Suppressor macrophage (primary cell): Measurements from ENCODE around the gene DNER.

Experiments
- DNase-seq, 4 experiments: peaks; one replicate each; pipeline ENCODE4 v3.0.0-alpha.2; 2020 to 2022

DNER gene

DNA sequence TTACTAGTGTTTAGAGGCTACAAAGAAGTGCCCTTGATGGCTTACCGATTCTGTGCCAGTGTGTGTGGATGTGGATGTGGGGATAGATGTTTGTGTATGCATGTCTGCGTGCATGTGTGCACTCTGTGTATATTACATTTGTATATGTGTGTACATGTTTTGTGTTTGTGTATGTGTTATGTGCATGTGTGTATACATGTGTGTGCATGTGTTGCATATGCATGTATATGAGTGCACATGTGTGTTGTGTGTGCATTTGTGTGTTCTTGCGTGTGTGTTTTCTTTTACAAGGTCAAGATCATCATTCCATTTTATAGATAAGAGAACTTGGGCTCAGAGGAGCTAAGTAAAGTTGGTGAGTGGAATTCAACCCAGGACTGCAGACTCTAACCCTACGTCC lies 226.1 kb downstream of the DNER start:
- no peak for DNase-seq

- DNase-seq, result no peak
These were observed 227.7 kb downstream of the DNER start for GRCh38 chr2:229486673-229487072.

- DNase-seq, result no peak
These were observed 228.5 kb downstream of the DNER start for GRCh38 chr2:229485857-229486256.

DNA sequence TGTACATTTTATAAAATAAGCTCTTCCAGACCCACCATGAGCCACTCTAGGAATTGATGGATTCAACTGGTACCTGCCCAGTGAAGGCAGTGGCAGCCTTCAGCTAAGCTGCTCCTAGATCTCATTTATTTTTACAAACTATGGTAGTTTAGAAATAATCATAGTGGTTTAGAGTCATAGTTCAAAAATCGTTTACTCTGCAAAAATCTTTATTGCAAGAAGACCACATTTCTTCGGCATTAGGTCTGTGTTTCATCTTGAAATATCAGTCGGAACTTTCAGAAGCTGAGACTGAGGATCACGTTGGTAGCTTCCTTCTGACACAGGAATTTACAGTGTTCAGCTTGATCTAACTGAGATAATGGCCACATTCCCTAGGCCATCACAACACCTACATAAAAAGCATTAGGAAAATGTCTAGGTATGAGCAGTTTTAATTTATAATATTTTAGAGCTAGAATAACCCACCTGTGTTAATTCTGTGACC lies 237.0 kb downstream of the DNER start:
- no peak for DNase-seq

GRCh38 chr2:229475778-229476177 lies 238.6 kb downstream of the DNER start:
- no peak for DNase-seq

DNA sequence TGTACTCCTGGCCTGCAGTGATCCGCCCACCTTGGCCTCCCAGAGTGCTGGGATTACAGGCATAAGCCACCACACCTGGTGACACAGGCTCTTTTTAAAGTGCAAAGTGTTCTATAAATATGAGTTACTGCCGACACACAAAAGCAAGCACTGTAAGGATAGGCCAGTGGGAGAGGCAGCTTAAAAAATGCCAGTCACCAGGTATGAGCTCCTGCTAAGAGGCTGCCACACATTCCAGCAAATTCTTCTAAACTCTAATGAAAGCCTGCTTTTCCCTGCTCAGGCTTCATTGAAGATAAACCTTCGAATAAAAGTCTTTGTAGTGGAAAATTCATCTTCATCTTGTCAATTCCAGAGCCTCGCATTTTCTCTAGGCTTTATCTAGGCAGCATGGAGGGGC lies 240.2 kb downstream of the DNER start:
- no peak for DNase-seq

GRCh38 chr2:229470781-229471180 lies 243.6 kb downstream of the DNER start:
- no peak for DNase-seq

- no peak for DNase-seq
These were observed 246.6 kb downstream of the DNER start for GRCh38 chr2:229467783-229468182.

DNA sequence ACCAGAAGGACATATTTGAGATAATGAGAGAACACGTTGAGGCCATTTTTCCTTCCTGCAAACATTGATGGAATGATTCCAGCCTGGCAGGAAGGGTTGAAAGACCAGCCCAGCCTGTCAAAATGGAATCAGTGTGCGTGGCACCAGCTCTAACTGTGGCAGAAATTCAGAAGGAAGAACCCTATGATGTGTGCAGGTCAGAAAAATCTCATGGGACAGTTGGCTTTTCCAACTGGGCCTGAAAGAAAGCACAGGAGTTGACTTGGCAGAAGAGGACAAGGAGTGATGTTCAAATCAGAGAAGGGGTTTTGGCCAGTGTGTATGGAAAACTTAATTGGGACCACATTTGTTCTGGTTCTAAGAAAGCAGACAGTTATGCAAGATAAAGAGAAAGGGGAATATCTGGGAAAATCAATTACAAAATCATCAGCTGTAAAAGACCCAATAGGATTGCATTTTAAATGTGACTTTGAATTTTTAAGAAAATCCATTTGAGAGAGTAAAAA lies 250.5 kb downstream of the DNER start:
- no peak for DNase-seq

GRCh38 chr2:229462112-229462511 lies 252.2 kb downstream of the DNER start:
- no peak for DNase-seq

DNA sequence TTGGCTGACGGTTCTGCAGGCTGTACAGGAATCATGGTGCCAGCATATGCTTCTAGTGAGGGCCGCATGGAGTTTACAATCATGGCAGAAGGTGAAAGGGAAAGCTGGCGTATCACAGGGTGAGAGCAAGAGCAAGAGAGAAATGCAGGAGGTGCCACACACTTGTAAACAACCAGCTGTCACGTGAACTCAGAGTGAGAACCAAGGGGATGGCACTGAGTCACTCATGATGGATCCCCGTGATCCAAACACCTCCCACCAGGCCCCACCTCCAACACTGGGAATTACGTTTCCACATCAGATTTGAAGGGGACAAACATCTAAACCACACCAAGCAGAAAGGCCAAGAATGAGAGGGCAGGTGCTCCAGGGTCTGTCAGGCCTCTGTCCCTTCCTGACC lies 258.3 kb downstream of the DNER start:
- no peak for DNase-seq

GRCh38 chr2:229454934-229455631 lies 259.3 kb downstream of the DNER start:
- no peak for DNase-seq

DNA sequence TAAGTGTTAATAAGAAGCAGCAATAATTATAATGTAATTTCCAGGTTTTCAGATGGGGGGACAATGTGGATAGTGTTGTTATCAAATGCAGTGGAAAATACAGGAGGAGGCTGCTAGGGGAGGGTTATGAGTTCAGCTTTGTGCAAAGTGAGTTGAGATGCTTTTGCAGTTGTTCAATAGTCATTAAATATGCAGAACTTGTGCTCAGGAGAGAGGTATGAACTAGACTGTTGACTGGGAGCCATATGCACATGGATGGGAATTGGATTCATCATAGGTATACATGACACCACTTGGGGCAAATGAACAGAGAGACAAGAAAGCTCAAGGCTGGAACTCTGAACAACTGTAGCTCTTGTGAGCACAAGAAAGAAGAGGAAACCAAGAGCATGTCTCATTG lies 261.1 kb downstream of the DNER start:
- no peak for DNase-seq

GRCh38 chr2:229451852-229452251 lies 262.5 kb downstream of the DNER start:
- DNase-seq, result no peak

DNA sequence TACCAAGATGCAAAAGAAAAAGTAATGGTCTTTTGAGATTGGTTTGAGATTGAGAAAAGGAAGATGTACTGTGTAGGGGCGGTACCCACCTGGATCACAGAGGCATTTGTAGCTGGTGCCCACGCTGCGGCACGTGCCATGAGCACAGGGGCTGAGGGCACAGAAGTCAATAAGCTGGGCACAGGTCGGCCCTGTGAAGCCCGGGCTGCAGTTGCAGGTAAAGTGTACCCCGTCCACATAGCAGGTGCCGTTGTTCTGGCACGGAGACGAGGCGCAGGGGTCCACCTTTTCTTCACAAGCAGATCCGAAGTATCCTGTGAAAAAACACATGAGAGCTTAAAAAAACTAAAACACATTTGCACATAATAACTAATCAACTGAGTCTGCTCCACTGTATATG lies 267.1 kb downstream of the DNER start:
- no peak for DNase-seq

GRCh38 chr2:229446350-229446749 lies 268.0 kb downstream of the DNER start:
- DNase-seq, result no peak

GRCh38 chr2:229445501-229446211 lies 268.7 kb downstream of the DNER start:
- DNase-seq, result peak; percentile 21 to 40 (median 28)

DNA sequence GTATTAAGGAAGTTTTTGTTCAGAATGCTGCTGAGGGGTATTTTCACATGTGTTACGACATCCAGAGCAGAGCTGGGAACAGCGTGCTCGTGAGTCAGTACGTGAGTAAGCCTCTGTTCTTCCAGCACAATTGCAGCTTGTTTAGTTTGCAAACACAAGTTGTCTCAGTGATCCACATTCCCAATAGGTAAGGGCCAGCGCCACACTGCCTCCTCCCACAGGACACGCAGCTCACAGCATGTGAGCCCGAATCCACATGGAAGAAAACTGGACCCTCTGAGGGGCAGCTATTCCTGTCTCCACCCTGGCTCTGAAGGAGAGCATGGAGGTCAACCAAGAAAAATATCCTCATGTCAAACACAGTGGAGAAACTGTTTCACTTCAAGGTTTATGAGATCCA lies 269.3 kb downstream of the DNER start:
- DNase-seq, result peak; percentile 67 to 86 (median 82)

- DNase-seq, result no peak
These were observed 270.6 kb downstream of the DNER start for GRCh38 chr2:229443546-229444268.

DNA sequence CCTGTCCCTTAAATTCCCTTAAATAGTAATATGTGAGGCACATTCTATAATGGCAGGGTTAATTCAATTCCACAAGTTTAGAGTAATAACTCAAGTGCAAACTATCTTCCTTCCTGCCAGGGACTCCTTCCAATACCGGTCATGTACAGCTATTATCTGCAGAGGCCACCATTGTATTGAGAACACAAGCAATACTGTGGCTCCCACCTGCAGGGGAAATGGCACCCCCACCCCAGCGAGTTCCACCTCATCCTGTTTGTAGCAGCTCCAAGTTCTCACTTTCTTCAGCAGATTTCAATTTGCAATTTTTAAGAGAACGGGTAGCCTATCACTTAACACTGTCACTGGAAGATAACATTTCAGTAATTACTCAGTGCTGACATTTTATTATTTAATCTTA lies 271.2 kb downstream of the DNER start:
- DNase-seq, result no peak

GRCh38 chr2:229438430-229439159 lies 275.8 kb downstream of the DNER start:
- DNase-seq, result no peak

- no peak for DNase-seq
These were observed 276.9 kb downstream of the DNER start for GRCh38 chr2:229437467-229437866.

DNA sequence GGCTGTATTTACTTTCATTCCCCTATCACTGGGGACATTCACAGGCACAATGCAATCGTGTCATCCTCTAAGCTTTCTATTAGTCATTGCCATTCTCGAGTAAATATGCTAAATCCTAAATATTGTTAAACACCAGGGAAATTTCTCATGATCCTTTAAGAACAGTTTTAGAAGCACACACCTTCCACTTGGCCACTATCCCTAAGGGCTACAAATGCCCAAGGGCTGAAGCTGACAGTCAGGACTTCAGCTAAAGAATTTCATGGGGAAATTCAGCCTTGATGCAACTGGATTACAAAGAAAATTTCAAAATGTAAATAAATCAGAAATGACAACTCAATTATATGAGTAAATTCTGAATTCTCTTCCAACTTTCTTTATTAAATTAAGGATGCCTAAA lies 280.2 kb downstream of the DNER start:
- DNase-seq, result no peak
